GM12878 (cell line): ENCODE results near the gene ZPR1. TPM values are rescaled to one million over a fixed set of nuclear protein-coding genes. Genes with fewer than 3 reads are reported as not detected.

Experiments used
- ATAC-seq: fragments of 200-7000 bp; cut with Tn5 transposase; 3 replicates; pipeline ENCODE4 v1.9.1; 2020; ENCODE audit warnings: mild to moderate bottlenecking, moderate library complexity
- BruUV-seq: library from RNA; stranded (reverse); fragments of 400-500 nt; replicated peaks from 2 replicates; lab custom pipeline; 2021; lab: Mats Ljungman, UMichigan
- CTCF ChIA-PET: fragments of 300-600 bp; sonication (Branson Sonifier 250); formaldehyde crosslinking; extraction: SDS; loops from one replicate; lab custom pipeline; 2021; ENCODE audit warnings: inconsistent platforms; lab: Yijun Ruan, JAX
- POLR2A ChIA-PET: fragments of 350-600 bp; formaldehyde crosslinking; extraction: SDS; loops from one replicate; lab custom pipeline; 2021; ENCODE audit warnings: inconsistent platforms; lab: Charles Lee
- RAD21 ChIA-PET: fragments of 300-600 bp; sonication (Branson Sonifier 250); formaldehyde crosslinking; loops from one replicate; lab custom pipeline; 2023; ENCODE audit warnings: antibody characterized with exemption; ENCODE audit not compliant: unreplicated experiment; lab: Charles Lee
- SMC1A ChIA-PET: fragments of 300-600 bp; sonication (Branson Sonifier 250); formaldehyde crosslinking; loops from one replicate; lab custom pipeline; 2023; ENCODE audit not compliant: unreplicated experiment, uncharacterized antibody; lab: Charles Lee
- DNase-seq: peaks from one replicate; pipeline ENCODE4 v3.0.0-alpha.2; 2011; ENCODE audit warnings: low read depth, low spot score
- FAIRE-seq: peaks from 3 replicates; lab custom pipeline; 2011; peaks lifted over from hg19 to GRCh38; lab: Jason Lieb, UNC
- H2AFZ ChIP-seq: 2 replicates; pipeline ENCODE4 v1.6.0; 2011; ENCODE audit warnings: low read depth, low read length, control low read depth; ENCODE audit not compliant: control insufficient read depth
- H3K27ac ChIP-seq: 2 replicates; pipeline ENCODE4 v1.5.1; 2011; ENCODE audit warnings: control low read depth; ENCODE audit not compliant: control insufficient read depth, insufficient read depth
- H3K27me3 ChIP-seq, 2 experiments: replicated peaks in 1 of 2; 2 replicates each; pipeline versions ENCODE4 v1.6.0 to v1.6.1; 2011; ENCODE audit warnings: low read length in 1 of 2; ENCODE audit not compliant: control insufficient read depth in 2 of 2, insufficient read depth in 2 of 2
- H3K36me3 ChIP-seq, 2 experiments: 2 replicates each; pipeline ENCODE4 v1.5.1; 2011; ENCODE audit warnings: low read length in 1 of 2; ENCODE audit not compliant: control insufficient read depth in 2 of 2, insufficient read depth in 2 of 2
- H3K4me1 ChIP-seq: 2 replicates; pipeline ENCODE4 v1.6.1; 2011; ENCODE audit warnings: mild to moderate bottlenecking, low read length, moderate library complexity, mixed read lengths; ENCODE audit not compliant: control insufficient read depth, insufficient read depth
- H3K4me2 ChIP-seq: 2 replicates; pipeline ENCODE4 v1.6.0; 2011; ENCODE audit warnings: control low read depth; ENCODE audit not compliant: control insufficient read depth, insufficient read depth
- H3K4me3 ChIP-seq: fragments of 200-600 bp; sonication (generic); 2 replicates; pipeline ENCODE4 v1.5.1; 2016
- H3K79me2 ChIP-seq: 2 replicates; pipeline ENCODE4 v1.6.0; 2011; ENCODE audit warnings: low read length; ENCODE audit not compliant: control insufficient read depth, insufficient read depth
- H3K9ac ChIP-seq: 2 replicates; pipeline ENCODE4 v1.8.0; 2011; ENCODE audit warnings: low read length, control low read depth, mixed read lengths; ENCODE audit not compliant: control insufficient read depth, insufficient read depth
- H3K9me3 ChIP-seq: replicated peaks from 3 replicates; pipeline ENCODE4 v1.5.1; 2011; ENCODE audit warnings: mild to moderate bottlenecking, low read length; ENCODE audit not compliant: control insufficient read depth, insufficient read depth
- H4K20me1 ChIP-seq: 2 replicates; pipeline ENCODE4 v1.6.0; 2011; ENCODE audit not compliant: control insufficient read depth, insufficient read depth
- RAD21 ChIP-seq: IDR thresholded peaks from 2 replicates; pipeline ENCODE4 v1.6.1; 2011; ENCODE audit warnings: mild to moderate bottlenecking, low read depth, low read length, moderate library complexity; ENCODE audit not compliant: insufficient read depth
- SRF ChIP-seq, 2 experiments: IDR thresholded peaks; 2 replicates each; pipeline ENCODE4 v1.6.1; 2011; ENCODE audit warnings: low read depth in 2 of 2, low read length in 2 of 2, mild to moderate bottlenecking in 1 of 2, moderate library complexity in 1 of 2
- STAT1 ChIP-seq: fragments of 450-650 bp; conservative IDR thresholded peaks from 2 replicates; pipeline ENCODE4 v1.6.1; 2014; ENCODE audit warnings: antibody characterized with exemption, mild to moderate bottlenecking
- ZNF274 ChIP-seq: IDR thresholded peaks from one replicate; pipeline ENCODE4 v1.8.0; 2011; ENCODE audit not compliant: insufficient read length, insufficient read depth
- WGBS: methylation state at CpG from one replicate; pipeline ENCODE4 v1.1.6; 2016; ENCODE audit warnings: low lambda C conversion rate; ENCODE audit not compliant: insufficient replicate concordance, insufficient coverage; ENCODE audit errors: missing lambda C conversion rate; 5-methylcytosine and 5-hydroxymethylcytosine counted together
- in situ Hi-C: fragments of 300-500 bp; cut with MboI; formaldehyde crosslinking; loops from 9 replicates; pipeline ENCODE4 v1.14.3; 2018; ENCODE audit warnings: mixed read lengths
- intact Hi-C: fragments of 100-400 bp; cut with micrococcal nuclease; formaldehyde crosslinking; loops from one replicate; pipeline ENCODE4 v1.14.2; 2022; ENCODE audit not compliant: unreplicated experiment
- polyA plus RNA-seq, 11 experiments: library from polyadenylated mRNA; depleted of rRNA in 4 of 11; unstranded in 6 of 11; stranded (reverse) in 5 of 11; fragments of >200 nt; fragmentation: Nextera tagmentation in 4 of 11; fragmentation: Illumina TruSeq in 1 of 11; extraction: Ambion mirVana in 4 of 11; extraction: Trizol in 1 of 11; gene quantifications; 1 replicate in 1 of 11; 2 replicates in 10 of 11; pipeline versions ENCODE4 v1.2.1 to v1.2.3, GENCODE V29; 2011 to 2016; ENCODE audit warnings: inconsistent platforms in 2 of 11, missing spikeins in 2 of 11, low read depth in 1 of 11
- total RNA-seq, 4 experiments: library from RNA; depleted of rRNA in 3 of 4; stranded (reverse); fragments of >200 nt in 3 of 4; fragmentation: Illumina TruSeq in 1 of 4; extraction: Trizol in 1 of 4; gene quantifications; 2 replicates each; pipeline versions ENCODE4 v1.2.1 to v1.2.3, GENCODE V29; 2013 to 2021
- TF ChIP-seq, protein P1 (sequence below): IDR thresholded peaks from 2 replicates; pipeline ENCODE4 v1.6.1; 2012; ENCODE audit warnings: improper control_type of control experiment, low read depth, low read length; ENCODE audit not compliant: insufficient replicate concordance
- TF ChIP-seq, protein P2 (sequence below): fragments of 450-650 bp; IDR thresholded peaks from 2 replicates; pipeline ENCODE4 v1.6.1; 2018; ENCODE audit warnings: mild to moderate bottlenecking, low read depth, moderate library complexity; ENCODE audit not compliant: partially characterized antibody

Gene ZPR1
- total and polyA plus RNA-seq, 10 of the 15 experiments (the other 5 are each of a cell fraction or from before 2014, with no cell fraction given): 9.3 to 89.7 (median 54.7) TPM

DNA sequence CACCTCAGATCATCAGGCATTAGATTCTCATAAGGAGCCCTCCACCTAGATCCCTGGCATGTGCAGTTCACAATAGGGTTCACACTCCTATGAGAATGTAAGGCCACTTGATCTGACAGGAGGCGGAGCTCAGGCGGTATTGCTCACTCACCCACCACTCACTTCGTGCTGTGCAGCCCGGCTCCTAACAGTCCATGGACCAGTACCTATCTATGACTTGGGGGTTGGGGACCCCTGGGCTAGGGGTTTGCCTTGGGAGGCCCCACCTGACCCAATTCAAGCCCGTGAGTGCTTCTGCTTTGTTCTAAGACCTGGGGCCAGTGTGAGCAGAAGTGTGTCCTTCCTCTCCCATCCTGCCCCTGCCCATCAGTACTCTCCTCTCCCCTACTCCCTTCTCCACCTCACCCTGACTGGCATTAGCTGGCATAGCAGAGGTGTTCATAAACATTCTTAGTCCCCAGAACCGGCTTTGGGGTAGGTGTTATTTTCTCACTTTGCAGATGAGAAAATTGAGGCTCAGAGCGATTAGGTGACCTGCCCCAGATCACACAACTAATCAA, 44.0 kb upstream of the ZPR1 start:
- CTCF ChIA-PET: interaction anchor here (0.6 to 7.3 kb wide), 3 partner anchors 8 to 60 kb away, joined by 3 to 183 read pairs (median 3); partner anchors contain the start of genes APOA5, BUD13 and ZPR1
- Histone ChIP-seq H3K9me3 (no peaks in the 10 kb centered on the region), H3K9ac (no peak overlapping the region), H4K20me1 (no peaks in the 10 kb centered on the region), H3K79me2 (no peaks in the 10 kb centered on the region), H3K36me3 (no peaks in the 10 kb centered on the region), H3K4me2 (no peak overlapping the region), H3K27ac (no peak overlapping the region), H2AFZ (no peak overlapping the region), H3K4me1 (peaks cover 8% of the 10 kb centered on the region; the same call in 1 of the 2 replicates), H3K4me3 (no peak overlapping the region), H3K27me3 (no peaks in the 10 kb centered on the region)
- ATAC-seq (no peak), DNase-seq (no peak), FAIRE-seq (no peak)
- intact Hi-C loops: no loop called here
- in situ Hi-C loops: no loop called here
- TF ChIP-seq ZNF274: no peak
- SMC1A ChIA-PET: no interaction called here
- 57% methylated on average over 6 of the region's 7 CpGs for WGBS
- RAD21 ChIA-PET: no interaction called here
- POLR2A ChIA-PET: no interaction called here
- no TSS peak for BruUV-seq

DNA sequence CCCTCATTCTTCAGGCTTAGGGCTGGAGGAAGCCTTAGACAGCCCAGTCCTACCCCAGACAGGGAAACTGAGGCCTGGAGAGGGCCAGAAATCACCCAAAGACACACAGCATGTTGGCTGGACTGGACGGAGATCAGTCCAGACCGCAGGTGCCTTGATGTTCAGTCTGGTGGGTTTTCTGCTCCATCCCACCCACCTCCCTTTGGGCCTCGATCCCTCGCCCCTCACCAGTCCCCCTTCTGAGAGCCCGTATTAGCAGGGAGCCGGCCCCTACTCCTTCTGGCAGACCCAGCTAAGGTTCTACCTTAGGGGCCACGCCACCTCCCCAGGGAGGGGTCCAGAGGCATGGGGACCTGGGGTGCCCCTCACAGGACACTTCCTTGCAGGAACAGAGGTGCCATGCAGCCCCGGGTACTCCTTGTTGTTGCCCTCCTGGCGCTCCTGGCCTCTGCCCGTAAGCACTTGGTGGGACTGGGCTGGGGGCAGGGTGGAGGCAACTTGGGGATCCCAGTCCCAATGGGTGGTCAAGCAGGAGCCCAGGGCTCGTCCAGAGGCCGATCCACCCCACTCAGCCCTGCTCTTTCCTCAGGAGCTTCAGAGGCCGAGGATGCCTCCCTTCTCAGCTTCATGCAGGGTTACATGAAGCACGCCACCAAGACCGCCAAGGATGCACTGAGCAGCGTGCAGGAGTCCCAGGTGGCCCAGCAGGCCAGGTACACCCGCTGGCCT, 42.5 kb upstream of the ZPR1 start:
- intact Hi-C loops (no loop called here), in situ Hi-C loops (no loop called here)
- TF ChIP-seq, protein P1, sequence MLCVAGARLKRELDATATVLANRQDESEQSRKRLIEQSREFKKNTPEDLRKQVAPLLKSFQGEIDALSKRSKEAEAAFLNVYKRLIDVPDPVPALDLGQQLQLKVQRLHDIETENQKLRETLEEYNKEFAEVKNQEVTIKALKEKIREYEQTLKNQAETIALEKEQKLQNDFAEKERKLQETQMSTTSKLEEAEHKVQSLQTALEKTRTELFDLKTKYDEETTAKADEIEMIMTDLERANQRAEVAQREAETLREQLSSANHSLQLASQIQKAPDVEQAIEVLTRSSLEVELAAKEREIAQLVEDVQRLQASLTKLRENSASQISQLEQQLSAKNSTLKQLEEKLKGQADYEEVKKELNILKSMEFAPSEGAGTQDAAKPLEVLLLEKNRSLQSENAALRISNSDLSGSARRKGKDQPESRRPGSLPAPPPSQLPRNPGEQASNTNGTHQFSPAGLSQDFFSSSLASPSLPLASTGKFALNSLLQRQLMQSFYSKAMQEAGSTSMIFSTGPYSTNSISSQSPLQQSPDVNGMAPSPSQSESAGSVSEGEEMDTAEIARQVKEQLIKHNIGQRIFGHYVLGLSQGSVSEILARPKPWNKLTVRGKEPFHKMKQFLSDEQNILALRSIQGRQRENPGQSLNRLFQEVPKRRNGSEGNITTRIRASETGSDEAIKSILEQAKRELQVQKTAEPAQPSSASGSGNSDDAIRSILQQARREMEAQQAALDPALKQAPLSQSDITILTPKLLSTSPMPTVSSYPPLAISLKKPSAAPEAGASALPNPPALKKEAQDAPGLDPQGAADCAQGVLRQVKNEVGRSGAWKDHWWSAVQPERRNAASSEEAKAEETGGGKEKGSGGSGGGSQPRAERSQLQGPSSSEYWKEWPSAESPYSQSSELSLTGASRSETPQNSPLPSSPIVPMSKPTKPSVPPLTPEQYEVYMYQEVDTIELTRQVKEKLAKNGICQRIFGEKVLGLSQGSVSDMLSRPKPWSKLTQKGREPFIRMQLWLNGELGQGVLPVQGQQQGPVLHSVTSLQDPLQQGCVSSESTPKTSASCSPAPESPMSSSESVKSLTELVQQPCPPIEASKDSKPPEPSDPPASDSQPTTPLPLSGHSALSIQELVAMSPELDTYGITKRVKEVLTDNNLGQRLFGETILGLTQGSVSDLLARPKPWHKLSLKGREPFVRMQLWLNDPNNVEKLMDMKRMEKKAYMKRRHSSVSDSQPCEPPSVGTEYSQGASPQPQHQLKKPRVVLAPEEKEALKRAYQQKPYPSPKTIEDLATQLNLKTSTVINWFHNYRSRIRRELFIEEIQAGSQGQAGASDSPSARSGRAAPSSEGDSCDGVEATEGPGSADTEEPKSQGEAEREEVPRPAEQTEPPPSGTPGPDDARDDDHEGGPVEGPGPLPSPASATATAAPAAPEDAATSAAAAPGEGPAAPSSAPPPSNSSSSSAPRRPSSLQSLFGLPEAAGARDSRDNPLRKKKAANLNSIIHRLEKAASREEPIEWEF: no peak
- TF ChIP-seq RAD21 (no peak), STAT1 (no peak), SRF (IDR thresholded peaks at IDR 0.05; ENCODE audit: low read depth in 2 of 2, low read length in 2 of 2) (no peak)
- TF ChIP-seq, protein P2, sequence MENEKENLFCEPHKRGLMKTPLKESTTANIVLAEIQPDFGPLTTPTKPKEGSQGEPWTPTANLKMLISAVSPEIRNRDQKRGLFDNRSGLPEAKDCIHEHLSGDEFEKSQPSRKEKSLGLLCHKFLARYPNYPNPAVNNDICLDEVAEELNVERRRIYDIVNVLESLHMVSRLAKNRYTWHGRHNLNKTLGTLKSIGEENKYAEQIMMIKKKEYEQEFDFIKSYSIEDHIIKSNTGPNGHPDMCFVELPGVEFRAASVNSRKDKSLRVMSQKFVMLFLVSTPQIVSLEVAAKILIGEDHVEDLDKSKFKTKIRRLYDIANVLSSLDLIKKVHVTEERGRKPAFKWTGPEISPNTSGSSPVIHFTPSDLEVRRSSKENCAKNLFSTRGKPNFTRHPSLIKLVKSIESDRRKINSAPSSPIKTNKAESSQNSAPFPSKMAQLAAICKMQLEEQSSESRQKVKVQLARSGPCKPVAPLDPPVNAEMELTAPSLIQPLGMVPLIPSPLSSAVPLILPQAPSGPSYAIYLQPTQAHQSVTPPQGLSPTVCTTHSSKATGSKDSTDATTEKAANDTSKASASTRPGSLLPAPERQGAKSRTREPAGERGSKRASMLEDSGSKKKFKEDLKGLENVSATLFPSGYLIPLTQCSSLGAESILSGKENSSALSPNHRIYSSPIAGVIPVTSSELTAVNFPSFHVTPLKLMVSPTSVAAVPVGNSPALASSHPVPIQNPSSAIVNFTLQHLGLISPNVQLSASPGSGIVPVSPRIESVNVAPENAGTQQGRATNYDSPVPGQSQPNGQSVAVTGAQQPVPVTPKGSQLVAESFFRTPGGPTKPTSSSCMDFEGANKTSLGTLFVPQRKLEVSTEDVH: no peak
- H3K27me3 ChIP-seq: no peaks in the 10 kb centered on the region
- FAIRE-seq (no peak), DNase-seq (no peak), ATAC-seq (no peak)
- H3K36me3 ChIP-seq: no peaks in the 10 kb centered on the region
- 43% methylated on average over 16 of the region's 17 CpGs for WGBS
- RAD21 ChIA-PET: interaction anchor here (0.6 kb wide), 1 partner anchor 30 kb away, joined by 3 read pairs; no protein-coding TSS in a partner anchor
- no peaks in the 10 kb centered on the region for H4K20me1 ChIP-seq
- no peak overlapping the region for H3K4me2 ChIP-seq
- no peak overlapping the region for H3K27ac ChIP-seq
- no peak overlapping the region for H3K4me3 ChIP-seq
- CTCF ChIA-PET: interaction anchor here (1.1 kb wide), 1 partner anchor 276 kb away, joined by 3 read pairs; no protein-coding TSS in a partner anchor
- no peaks in the 10 kb centered on the region for H3K9me3 ChIP-seq
- POLR2A ChIA-PET: no interaction called here
- SMC1A ChIA-PET: no interaction called here
- BruUV-seq: no TSS peak
- H3K9ac ChIP-seq: no peak overlapping the region
- no peaks in the 10 kb centered on the region for H3K79me2 ChIP-seq
- H3K4me1 ChIP-seq: peaks cover 3% of the 10 kb centered on the region; the same call in 1 of the 2 replicates
- H2AFZ ChIP-seq: no peak overlapping the region
